ENCODE measurements around the gene PCDHGC3.

DNA sequence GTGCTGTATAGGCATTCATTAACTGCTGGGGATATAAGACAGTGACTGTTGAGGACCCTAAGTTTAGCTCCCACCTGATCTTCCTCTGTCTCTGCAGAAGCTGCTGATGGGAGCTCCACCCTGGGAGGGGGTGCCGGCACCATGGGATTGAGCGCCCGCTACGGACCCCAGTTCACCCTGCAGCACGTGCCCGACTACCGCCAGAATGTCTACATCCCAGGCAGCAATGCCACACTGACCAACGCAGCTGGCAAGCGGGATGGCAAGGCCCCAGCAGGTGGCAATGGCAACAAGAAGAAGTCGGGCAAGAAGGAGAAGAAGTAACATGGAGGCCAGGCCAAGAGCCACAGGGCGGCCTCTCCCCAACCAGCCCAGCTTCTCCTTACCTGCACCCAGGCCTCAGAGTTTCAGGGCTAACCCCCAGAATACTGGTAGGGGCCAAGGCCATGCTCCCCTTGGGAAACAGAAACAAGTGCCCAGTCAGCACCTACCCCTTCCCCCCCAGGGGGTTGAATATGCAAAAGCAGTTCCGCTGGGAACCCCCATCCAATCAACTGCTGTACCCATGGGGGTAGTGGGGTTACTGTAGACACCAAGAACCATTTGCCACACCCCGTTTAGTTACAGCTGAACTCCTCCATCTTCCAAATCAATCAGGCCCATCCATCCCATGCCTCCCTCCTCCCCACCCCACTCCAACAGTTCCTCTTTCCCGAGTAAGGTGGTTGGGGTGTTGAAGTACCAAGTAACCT lies 35.3 kb downstream of the PCDHGC3 start:
- no peak for TF ChIP-seq TAF7 (tag; IDR thresholded peaks at IDR 0.05)
- no peak for TF ChIP-seq RCOR1 (IDR thresholded peaks at IDR 0.05; ENCODE audit: borderline replicate concordance in 1 of 2, low read depth in 2 of 2, low read length in 2 of 2)
